HFFc6 (cell line): ENCODE measurements around the gene GLI1. TPM values are rescaled to one million over a fixed set of nuclear protein-coding genes. Genes with fewer than 3 reads are reported as not detected.
"Not testable (repeated sequence)": the region's sequence is repeated elsewhere in the genome, so short reads cannot be mapped to it uniquely, and the experiment has no call there.

Experiments used
- DNase-seq: peaks from one replicate; pipeline ENCODE4 v3.0.0-alpha.2; 2018
- H3K27ac Mint-ChIP-seq: 2 replicates; pipeline ENCODE4 v1.8.0; 2020; ENCODE audit warnings: mild to moderate bottlenecking, mixed read lengths
- H3K27me3 Mint-ChIP-seq: 2 replicates; pipeline ENCODE4 v1.8.0; 2021; ENCODE audit warnings: mild to moderate bottlenecking, moderate library complexity, mixed read lengths; ENCODE audit not compliant: insufficient read depth
- H3K36me3 Mint-ChIP-seq: 2 replicates; pipeline ENCODE4 v1.8.0; 2021; ENCODE audit warnings: low read depth, mixed read lengths
- H3K4me1 Mint-ChIP-seq: 2 replicates; pipeline ENCODE4 v1.8.0; 2020; ENCODE audit warnings: low read depth, mixed read lengths
- H3K4me3 Mint-ChIP-seq: 2 replicates; pipeline ENCODE4 v1.8.0; 2020; ENCODE audit warnings: mild to moderate bottlenecking, moderate library complexity, mixed read lengths
- H3K9me3 Mint-ChIP-seq: 2 replicates; pipeline ENCODE4 v1.8.0; 2020; ENCODE audit warnings: mild to moderate bottlenecking, mixed read lengths
- total RNA-seq, 6 experiments: library from RNA; stranded (reverse); fragmentation: NEBNext Ultra II Directional; extraction: Animal tissue kit (Norgen Biotek cat#: 25700); gene quantifications; 2 replicates in 1 of 6; 3 replicates in 5 of 6; pipeline ENCODE4 v1.2.3, GENCODE V29; 2021
- TF ChIP-seq, protein P1 (sequence below): fragments of 200-600 bp; sonication (generic); IDR thresholded peaks from 2 replicates; pipeline ENCODE4 v1.5.0; 2021; ENCODE audit warnings: antibody characterized with exemption, mild to moderate bottlenecking

The GLI1 gene
- total RNA-seq, 6 experiments from 2014 or later: 3.9 to 5.8 (median 4.6) TPM

GRCh38 chr12:57418255-57418654, 41.3 kb upstream of the GLI1 start:
- no peak overlapping the region for H3K4me3 Mint-ChIP-seq
- TF ChIP-seq, protein P1, sequence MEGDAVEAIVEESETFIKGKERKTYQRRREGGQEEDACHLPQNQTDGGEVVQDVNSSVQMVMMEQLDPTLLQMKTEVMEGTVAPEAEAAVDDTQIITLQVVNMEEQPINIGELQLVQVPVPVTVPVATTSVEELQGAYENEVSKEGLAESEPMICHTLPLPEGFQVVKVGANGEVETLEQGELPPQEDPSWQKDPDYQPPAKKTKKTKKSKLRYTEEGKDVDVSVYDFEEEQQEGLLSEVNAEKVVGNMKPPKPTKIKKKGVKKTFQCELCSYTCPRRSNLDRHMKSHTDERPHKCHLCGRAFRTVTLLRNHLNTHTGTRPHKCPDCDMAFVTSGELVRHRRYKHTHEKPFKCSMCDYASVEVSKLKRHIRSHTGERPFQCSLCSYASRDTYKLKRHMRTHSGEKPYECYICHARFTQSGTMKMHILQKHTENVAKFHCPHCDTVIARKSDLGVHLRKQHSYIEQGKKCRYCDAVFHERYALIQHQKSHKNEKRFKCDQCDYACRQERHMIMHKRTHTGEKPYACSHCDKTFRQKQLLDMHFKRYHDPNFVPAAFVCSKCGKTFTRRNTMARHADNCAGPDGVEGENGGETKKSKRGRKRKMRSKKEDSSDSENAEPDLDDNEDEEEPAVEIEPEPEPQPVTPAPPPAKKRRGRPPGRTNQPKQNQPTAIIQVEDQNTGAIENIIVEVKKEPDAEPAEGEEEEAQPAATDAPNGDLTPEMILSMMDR: no peak
- peak overlapping the region; percentile 3; the same call in 1 of the 2 replicates for H3K27ac Mint-ChIP-seq
- H3K9me3 Mint-ChIP-seq: no peaks in the 10 kb centered on the region
- H3K4me1 Mint-ChIP-seq: peaks cover 41% of the 10 kb centered on the region
- H3K36me3 Mint-ChIP-seq: peaks cover 12% of the 10 kb centered on the region; the same call in 1 of the 2 replicates
- H3K27me3 Mint-ChIP-seq: no peaks in the 10 kb centered on the region; the same call in 1 of the 2 replicates
- DNase-seq: no peak

DNA sequence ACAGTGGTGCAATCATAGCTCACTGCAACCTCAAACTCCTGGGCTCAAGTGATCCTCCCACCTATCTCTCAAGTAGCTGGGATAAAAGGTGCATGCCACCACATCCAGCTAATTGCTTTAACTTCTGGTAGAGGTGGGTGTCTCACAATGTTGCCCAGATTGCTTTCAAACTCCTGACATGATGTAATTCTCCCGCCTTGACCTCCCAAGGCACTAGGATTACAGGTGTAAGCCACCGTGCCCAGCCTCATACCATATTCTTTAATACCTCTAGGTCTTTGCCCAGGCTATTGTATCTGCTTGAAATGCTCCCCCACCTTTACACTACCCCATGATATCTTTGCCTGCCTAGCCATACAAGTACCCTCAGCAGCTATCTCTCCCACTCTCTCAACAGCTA, 40.1 kb upstream of the GLI1 start:
- Mint-ChIP-seq H3K27me3 (no peaks in the 10 kb centered on the region; the same call in 1 of the 2 replicates), H3K9me3 (no peaks in the 10 kb centered on the region), H3K4me1 (peaks cover 41% of the 10 kb centered on the region), H3K27ac (no peak overlapping the region), H3K4me3 (no peak overlapping the region), H3K36me3 (peaks cover 16% of the 10 kb centered on the region)
- DNase-seq: no peak
- TF ChIP-seq, protein P1: no peak

- no peak for DNase-seq
- TF ChIP-seq, protein P1: no peak
- Mint-ChIP-seq H3K4me1 (peaks cover 36% of the 10 kb centered on the region), H3K4me3 (no peak overlapping the region), H3K36me3 (peaks cover 17% of the 10 kb centered on the region), H3K9me3 (no peaks in the 10 kb centered on the region), H3K27ac (no peak overlapping the region), H3K27me3 (no peaks in the 10 kb centered on the region; the same call in 1 of the 2 replicates)
Observed at GRCh38 chr12:57420482-57420881, 39.1 kb upstream of the GLI1 start.

DNA sequence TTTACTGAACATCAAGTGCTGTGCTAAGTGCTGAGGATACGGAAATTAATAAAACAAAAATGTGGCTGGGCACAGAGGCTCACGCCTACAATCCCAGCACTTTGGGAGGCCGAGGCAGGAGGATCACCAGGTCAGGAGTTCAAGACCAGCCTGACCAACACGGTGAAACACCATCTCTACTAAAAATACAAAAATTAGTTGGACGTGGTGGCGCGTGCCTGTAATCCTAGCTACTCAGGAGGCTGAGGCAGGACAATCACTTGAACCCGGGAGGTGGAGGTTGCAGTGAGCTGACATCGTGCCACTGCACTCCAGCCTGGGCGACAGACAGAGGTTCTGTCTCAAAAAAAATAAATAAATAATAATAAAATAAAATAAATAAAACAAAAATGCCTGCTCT, 32.6 kb upstream of the GLI1 start:
- Mint-ChIP-seq H3K4me1 (peaks cover 22% of the 10 kb centered on the region), H3K36me3 (peaks cover 13% of the 10 kb centered on the region)
- not testable (repeated sequence) for H3K27me3 Mint-ChIP-seq, DNase-seq, H3K27ac Mint-ChIP-seq, H3K9me3 Mint-ChIP-seq, H3K4me3 Mint-ChIP-seq

- peak overlapping the region; percentile 93 for H3K4me3 Mint-ChIP-seq
- no peaks in the 10 kb centered on the region; the same call in none of the 2 replicates for H3K27me3 Mint-ChIP-seq
- no peak for DNase-seq
- H3K27ac Mint-ChIP-seq: peak overlapping the region; percentile 97
- peaks cover 5% of the 10 kb centered on the region for H3K36me3 Mint-ChIP-seq
- TF ChIP-seq, protein P1: no peak
- peaks cover 22% of the 10 kb centered on the region for H3K4me1 Mint-ChIP-seq
- H3K9me3 Mint-ChIP-seq: no peaks in the 10 kb centered on the region
Observed at GRCh38 chr12:57428965-57429364, 30.6 kb upstream of the GLI1 start.

DNA sequence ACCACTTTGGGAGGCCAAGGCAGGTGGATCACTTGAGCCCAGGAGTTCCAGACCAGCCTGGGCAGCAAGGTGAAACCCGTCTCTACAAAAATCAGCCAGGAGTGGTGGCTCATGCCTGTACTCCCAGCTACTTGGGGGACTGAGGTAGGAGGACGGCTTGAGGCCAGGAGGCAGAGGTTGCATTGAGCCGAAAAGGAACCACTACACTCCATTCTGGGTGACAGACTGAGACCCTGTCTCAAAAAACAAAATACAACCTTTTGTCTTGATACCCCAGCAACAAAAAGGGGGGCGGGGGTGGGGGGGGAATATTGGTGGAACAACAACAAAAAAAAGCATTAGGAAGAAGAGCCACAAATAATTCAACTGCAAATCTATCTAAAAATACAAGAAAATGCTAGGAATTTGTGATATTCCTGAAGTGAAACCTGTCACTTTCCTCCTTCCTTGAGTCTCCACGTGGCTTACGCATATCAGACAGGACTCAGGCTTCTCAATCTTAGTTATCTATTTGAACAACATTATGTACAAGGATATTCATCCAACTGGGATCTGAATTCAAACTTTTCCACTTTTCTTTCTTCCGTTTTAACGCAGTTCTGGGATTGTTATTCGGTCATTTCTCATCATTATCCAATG, 30.0 kb upstream of the GLI1 start:
- Mint-ChIP-seq H3K36me3 (peaks cover under 1% of the 10 kb centered on the region), H3K4me3 (peak overlapping the region; percentile 93), H3K27me3 (no peaks in the 10 kb centered on the region; the same call in none of the 2 replicates), H3K27ac (peak overlapping the region; percentile 97), H3K4me1 (peaks cover 22% of the 10 kb centered on the region), H3K9me3 (no peaks in the 10 kb centered on the region)
- DNase-seq: no peak
- TF ChIP-seq, protein P1: no peak
